WTC11 (cell line): ENCODE results near the gene IRF2BP1. TPM values are rescaled to one million over a fixed set of nuclear protein-coding genes. Genes with fewer than 3 reads are reported as not detected.
"Not testable (repeated sequence)": the region's sequence is repeated elsewhere in the genome, so short reads cannot be mapped to it uniquely, and the experiment has no call there.

Experiments
- ATAC-seq: fragments of 200-7000 bp; cut with Tn5 transposase; 2 replicates; pipeline ENCODE4 v1.10.0; 2021; ENCODE audit warnings: mild to moderate bottlenecking, moderate library complexity
- CTCF ChIA-PET: fragments of 300-600 bp; sonication (Branson Sonifier 250); formaldehyde crosslinking; loops from one replicate; lab custom pipeline; 2021; ENCODE audit warnings: antibody characterized with exemption; lab: Charles Lee
- POLR2A ChIA-PET: fragments of 350-600 bp; sonication (Branson Sonifier 250); formaldehyde crosslinking; loops from one replicate; lab custom pipeline; 2021; ENCODE audit warnings: antibody characterized with exemption; lab: Charles Lee
- DNase-seq: peaks from one replicate; pipeline ENCODE4 v3.0.0; 2021; ENCODE audit warnings: low spot score
- H3K27ac Mint-ChIP-seq: 2 replicates; pipeline ENCODE4 v1.8.0; 2021; ENCODE audit warnings: mixed read lengths
- H3K27me3 Mint-ChIP-seq: 2 replicates; pipeline ENCODE4 v1.8.0; 2021; ENCODE audit warnings: low read depth, mild to moderate bottlenecking, moderate library complexity, mixed read lengths
- H3K36me3 Mint-ChIP-seq: 2 replicates; pipeline ENCODE4 v1.8.0; 2021; ENCODE audit warnings: mixed read lengths
- H3K4me1 Mint-ChIP-seq: 2 replicates; pipeline ENCODE4 v1.8.0; 2022; ENCODE audit warnings: mixed read lengths
- H3K4me3 Mint-ChIP-seq: 2 replicates; pipeline ENCODE4 v1.8.0; 2021; ENCODE audit warnings: mild to moderate bottlenecking, moderate library complexity, mixed read lengths
- H3K9me3 Mint-ChIP-seq: 2 replicates; pipeline ENCODE4 v1.8.0; 2021; ENCODE audit warnings: mixed read lengths
- AFF4 ChIP-seq: sonication (generic); formaldehyde crosslinking; IDR thresholded peaks from 2 replicates; pipeline ENCODE4 v1.8.1; 2023; ENCODE audit warnings: mild to moderate bottlenecking, missing genetic modification reagents, borderline replicate concordance
- ATF2 ChIP-seq: sonication (generic); formaldehyde crosslinking; IDR thresholded peaks from 2 replicates; pipeline ENCODE4 v1.8.1; 2022; ENCODE audit warnings: low read depth, missing genetic modification reagents, borderline replicate concordance
- E2F4 ChIP-seq: sonication (generic); formaldehyde crosslinking; IDR thresholded peaks from 2 replicates; pipeline ENCODE4 v1.8.1; 2022; ENCODE audit warnings: low read depth, mild to moderate bottlenecking, moderate library complexity, missing genetic modification reagents, borderline replicate concordance
- ETV6 ChIP-seq: sonication (generic); formaldehyde crosslinking; IDR thresholded peaks from 2 replicates; pipeline ENCODE4 v1.8.1; 2022; ENCODE audit warnings: mild to moderate bottlenecking, missing genetic modification reagents
- FOXP1 ChIP-seq: sonication (generic); formaldehyde crosslinking; IDR thresholded peaks from 2 replicates; pipeline ENCODE4 v1.8.0; 2022; ENCODE audit warnings: missing genetic modification reagents, mild to moderate bottlenecking, moderate library complexity, borderline replicate concordance
- GABPB1 ChIP-seq: sonication (generic); formaldehyde crosslinking; IDR thresholded peaks from 2 replicates; pipeline ENCODE4 v1.8.1; 2023; ENCODE audit warnings: mild to moderate bottlenecking, missing genetic modification reagents
- GRHL2 ChIP-seq: fragments of 250-450 bp; sonication (Bioruptor Pico); IDR thresholded peaks from 2 replicates; pipeline ENCODE4 v1.8.0; 2022; ENCODE audit warnings: mild to moderate bottlenecking, moderate library complexity; ENCODE audit not compliant: insufficient replicate concordance, severe bottlenecking
- NFYB ChIP-seq: sonication (generic); formaldehyde crosslinking; conservative IDR thresholded peaks from 2 replicates; pipeline ENCODE4 v1.8.0; 2022; ENCODE audit warnings: low read depth, missing genetic modification reagents
- RORB ChIP-seq: fragments of 250-450 bp; sonication (Bioruptor Pico); IDR thresholded peaks from 2 replicates; pipeline ENCODE4 v1.9.0; 2021; ENCODE audit warnings: mild to moderate bottlenecking
- SMAD4 ChIP-seq: sonication (generic); formaldehyde crosslinking; IDR thresholded peaks from 2 replicates; pipeline ENCODE4 v1.8.0; 2022; ENCODE audit warnings: mild to moderate bottlenecking, missing genetic modification reagents
- ZNF121 ChIP-seq: sonication (generic); formaldehyde crosslinking; IDR thresholded peaks from 2 replicates; pipeline ENCODE4 v1.8.0; 2023; ENCODE audit warnings: missing genetic modification reagents
- total RNA-seq: library from RNA; stranded (reverse); gene quantifications from 3 replicates; pipeline ENCODE4 v1.2.3, GENCODE V29; 2021
- TF ChIP-seq, protein P1 (sequence below): sonication (generic); formaldehyde crosslinking; IDR thresholded peaks from 2 replicates; pipeline ENCODE4 v1.8.0; 2022; ENCODE audit warnings: mild to moderate bottlenecking, missing genetic modification reagents

IRF2BP1 gene
- total RNA-seq, 1 experiment from 2014 or later = 30.3 TPM

DNA sequence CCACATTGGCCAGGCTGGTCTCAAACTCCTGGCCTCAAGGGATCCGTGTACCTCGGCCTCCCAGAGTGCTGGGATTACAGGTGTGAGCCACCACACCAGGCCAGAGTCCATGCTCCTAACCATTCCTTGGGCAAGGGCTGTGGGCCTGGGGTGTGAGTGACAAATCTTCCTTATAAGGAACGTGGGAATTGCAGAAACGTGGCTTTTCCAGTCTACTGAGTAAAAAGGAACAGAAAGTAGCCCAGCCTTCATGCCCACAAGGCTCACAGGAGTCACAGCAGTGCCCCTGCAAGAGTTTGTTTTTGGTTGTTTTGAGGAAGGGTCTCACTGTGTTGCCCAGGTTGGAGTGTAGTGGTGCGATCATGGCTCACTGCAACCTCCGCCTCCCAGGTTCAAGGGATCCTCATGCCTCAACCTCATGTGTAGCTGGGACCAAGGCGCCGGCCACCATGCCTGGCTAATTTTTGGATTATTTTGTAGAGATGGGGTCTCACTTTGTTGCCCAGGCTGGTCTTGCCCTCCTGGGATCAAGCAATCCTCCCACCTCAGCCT lies 11.4 kb upstream of the IRF2BP1 start:
- POLR2A ChIA-PET = no interaction called here
- TF ChIP-seq ZNF121 = peak; percentile 81
- no peak for TF ChIP-seq SMAD4 (CRISPR knock-in tag)
- TF ChIP-seq ETV6 (CRISPR knock-in tag) = no peak
- TF ChIP-seq, protein P1, sequence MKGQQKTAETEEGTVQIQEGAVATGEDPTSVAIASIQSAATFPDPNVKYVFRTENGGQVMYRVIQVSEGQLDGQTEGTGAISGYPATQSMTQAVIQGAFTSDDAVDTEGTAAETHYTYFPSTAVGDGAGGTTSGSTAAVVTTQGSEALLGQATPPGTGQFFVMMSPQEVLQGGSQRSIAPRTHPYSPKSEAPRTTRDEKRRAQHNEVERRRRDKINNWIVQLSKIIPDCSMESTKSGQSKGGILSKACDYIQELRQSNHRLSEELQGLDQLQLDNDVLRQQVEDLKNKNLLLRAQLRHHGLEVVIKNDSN (CRISPR knock-in tag) = no peak
- TF ChIP-seq GRHL2 (CRISPR knock-in tag) = no peak
- TF ChIP-seq RORB (CRISPR knock-in tag) = no peak
- no peak for TF ChIP-seq FOXP1
- TF ChIP-seq, all 79 proteins: peak for 1
- Mint-ChIP-seq H3K36me3 (peaks cover 33% of the 10 kb centered on the region), H3K27me3 (peaks cover 23% of the 10 kb centered on the region), H3K4me3 (no peak overlapping the region), H3K4me1 (peaks cover 10% of the 10 kb centered on the region), H3K9me3 (no peaks in the 10 kb centered on the region), H3K27ac (no peak overlapping the region)
- no peak for DNase-seq
- CTCF ChIA-PET = no interaction called here
- no peak for ATAC-seq

GRCh38 chr19:45895983-45896599 lies 10.2 kb upstream of the IRF2BP1 start:
- ATAC-seq, CTCF ChIA-PET, H3K9me3 Mint-ChIP-seq, POLR2A ChIA-PET, DNase-seq, H3K27ac Mint-ChIP-seq, H3K4me3 Mint-ChIP-seq: not testable (repeated sequence)
- Mint-ChIP-seq H3K36me3 (peaks cover 33% of the 10 kb centered on the region), H3K27me3 (peaks cover 12% of the 10 kb centered on the region), H3K4me1 (peaks cover 10% of the 10 kb centered on the region)

GRCh38 chr19:45895519-45895972 lies 9.6 kb upstream of the IRF2BP1 start:
- Mint-ChIP-seq H3K9me3 (no peaks in the 10 kb centered on the region), H3K4me3 (no peak overlapping the region), H3K4me1 (peaks cover 5% of the 10 kb centered on the region), H3K36me3 (peaks cover 28% of the 10 kb centered on the region), H3K27ac (no peak overlapping the region), H3K27me3 (peaks cover 7% of the 10 kb centered on the region)
- ATAC-seq = no peak
- no peak for DNase-seq
- CTCF ChIA-PET = no interaction called here
- POLR2A ChIA-PET = no interaction called here
- TF ChIP-seq E2F4 (CRISPR knock-in tag) (no peak), ATF2 (CRISPR knock-in tag) (no peak), NFYB (CRISPR knock-in tag) (no peak), AFF4 (CRISPR knock-in tag) (no peak), GABPB1 (CRISPR knock-in tag) (peak; percentile 96)
- TF ChIP-seq, all 79 proteins: peak for 1
